Cardiac fibroblast (primary cell): ENCODE results near the gene CDC23.

Experiments
- DNase-seq, 2 donors: peaks; one replicate each; pipeline versions ENCODE4 v3.0.0 to v3.0.0-alpha.2; 2010; ENCODE audit warnings: low read depth in 2 of 2
- H3K4me3 ChIP-seq, 2 donors: replicated peaks in 1 of 2; 1 replicate in 1 of 2; 2 replicates in 1 of 2; pipeline ENCODE4 v1.5.1; 2011; ENCODE audit warnings: low read depth in 2 of 2, low read length in 2 of 2, mild to moderate bottlenecking in 2 of 2, moderate library complexity in 1 of 2
- TF ChIP-seq, protein P1 (sequence below): IDR thresholded peaks from one replicate; pipeline ENCODE4 v1.5.1; 2011; ENCODE audit warnings: low read depth, mild to moderate bottlenecking, low read length, inconsistent platforms

Gene CDC23

DNA sequence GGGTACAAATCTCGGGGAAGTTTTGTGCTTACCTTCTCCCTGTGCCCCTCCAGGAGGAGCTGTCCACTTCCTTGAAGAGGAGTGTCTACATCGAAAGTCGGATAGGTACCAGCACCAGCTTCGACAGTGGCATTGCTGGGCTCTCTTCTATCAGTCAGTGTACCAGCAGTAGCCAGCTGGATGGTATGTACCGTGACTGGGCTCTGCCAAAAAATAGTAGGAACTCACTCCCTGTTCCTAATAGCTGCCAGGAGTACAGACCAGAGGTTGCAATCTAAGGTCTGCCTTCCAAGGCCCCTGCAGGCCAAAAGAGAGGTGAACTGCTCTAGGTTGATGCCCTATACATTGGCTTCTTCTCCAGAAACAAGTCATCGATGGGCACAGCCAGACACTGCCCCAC, 30.3 kb downstream of the CDC23 start:
- TF ChIP-seq, protein P1, sequence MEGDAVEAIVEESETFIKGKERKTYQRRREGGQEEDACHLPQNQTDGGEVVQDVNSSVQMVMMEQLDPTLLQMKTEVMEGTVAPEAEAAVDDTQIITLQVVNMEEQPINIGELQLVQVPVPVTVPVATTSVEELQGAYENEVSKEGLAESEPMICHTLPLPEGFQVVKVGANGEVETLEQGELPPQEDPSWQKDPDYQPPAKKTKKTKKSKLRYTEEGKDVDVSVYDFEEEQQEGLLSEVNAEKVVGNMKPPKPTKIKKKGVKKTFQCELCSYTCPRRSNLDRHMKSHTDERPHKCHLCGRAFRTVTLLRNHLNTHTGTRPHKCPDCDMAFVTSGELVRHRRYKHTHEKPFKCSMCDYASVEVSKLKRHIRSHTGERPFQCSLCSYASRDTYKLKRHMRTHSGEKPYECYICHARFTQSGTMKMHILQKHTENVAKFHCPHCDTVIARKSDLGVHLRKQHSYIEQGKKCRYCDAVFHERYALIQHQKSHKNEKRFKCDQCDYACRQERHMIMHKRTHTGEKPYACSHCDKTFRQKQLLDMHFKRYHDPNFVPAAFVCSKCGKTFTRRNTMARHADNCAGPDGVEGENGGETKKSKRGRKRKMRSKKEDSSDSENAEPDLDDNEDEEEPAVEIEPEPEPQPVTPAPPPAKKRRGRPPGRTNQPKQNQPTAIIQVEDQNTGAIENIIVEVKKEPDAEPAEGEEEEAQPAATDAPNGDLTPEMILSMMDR = no peak
- no peak overlapping the region for H3K4me3 ChIP-seq
- DNase-seq = no peak

DNA sequence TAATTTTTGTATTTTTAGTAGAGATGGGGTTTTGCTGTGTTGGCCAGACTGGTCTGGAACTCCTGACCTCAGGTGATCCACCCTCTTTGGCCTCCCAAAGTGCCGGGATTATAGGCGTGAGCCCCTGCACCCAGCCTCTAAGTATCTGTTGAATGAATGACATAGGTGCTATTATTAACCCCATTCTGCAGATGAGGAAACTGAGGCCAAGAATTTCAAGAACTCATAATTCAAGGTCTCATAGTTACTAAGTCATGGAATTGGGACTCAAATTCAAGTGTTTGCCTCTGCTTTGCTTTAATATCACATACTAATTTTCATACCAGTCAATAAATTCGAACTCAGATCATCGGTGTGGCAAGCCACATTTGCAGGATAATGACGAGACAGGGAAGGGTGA, 32.3 kb downstream of the CDC23 start:
- H3K4me3 ChIP-seq = no peak overlapping the region
- TF ChIP-seq, protein P1 = no peak
- DNase-seq = no peak

DNA sequence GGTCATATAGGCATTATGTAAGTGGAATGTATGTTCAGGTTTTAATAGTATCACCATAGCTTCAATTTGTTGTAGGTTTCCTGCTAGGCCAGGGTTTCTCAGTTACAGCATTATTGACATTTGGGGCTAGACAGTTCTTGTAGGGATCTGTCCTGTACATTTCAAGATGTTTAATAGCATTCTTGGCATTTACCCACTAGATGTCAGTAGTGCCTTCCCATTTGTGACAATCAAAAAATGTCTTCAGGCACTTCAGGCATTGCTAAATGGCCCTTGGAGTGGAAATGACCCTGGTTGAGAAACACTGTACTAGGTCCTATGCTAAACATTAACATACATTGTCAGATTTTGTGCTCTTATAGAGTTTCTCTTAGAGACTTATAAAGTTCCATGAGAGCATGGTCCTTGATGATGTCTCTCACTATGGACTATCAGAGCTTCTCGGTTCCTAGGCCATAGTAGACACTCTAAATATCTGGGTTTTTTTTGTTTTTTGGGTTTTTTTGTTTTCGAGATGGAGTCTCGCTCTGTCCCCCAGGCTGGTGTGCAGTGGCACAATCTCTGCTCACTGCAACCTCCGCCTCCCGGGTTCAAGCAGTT, 32.8 kb downstream of the CDC23 start:
- peak overlapping the region in 1 of 2 donors; percentile 75 for H3K4me3 ChIP-seq
- TF ChIP-seq, protein P1 = peak; percentile 47
- peak; percentile 73 to 78 for DNase-seq

DNA sequence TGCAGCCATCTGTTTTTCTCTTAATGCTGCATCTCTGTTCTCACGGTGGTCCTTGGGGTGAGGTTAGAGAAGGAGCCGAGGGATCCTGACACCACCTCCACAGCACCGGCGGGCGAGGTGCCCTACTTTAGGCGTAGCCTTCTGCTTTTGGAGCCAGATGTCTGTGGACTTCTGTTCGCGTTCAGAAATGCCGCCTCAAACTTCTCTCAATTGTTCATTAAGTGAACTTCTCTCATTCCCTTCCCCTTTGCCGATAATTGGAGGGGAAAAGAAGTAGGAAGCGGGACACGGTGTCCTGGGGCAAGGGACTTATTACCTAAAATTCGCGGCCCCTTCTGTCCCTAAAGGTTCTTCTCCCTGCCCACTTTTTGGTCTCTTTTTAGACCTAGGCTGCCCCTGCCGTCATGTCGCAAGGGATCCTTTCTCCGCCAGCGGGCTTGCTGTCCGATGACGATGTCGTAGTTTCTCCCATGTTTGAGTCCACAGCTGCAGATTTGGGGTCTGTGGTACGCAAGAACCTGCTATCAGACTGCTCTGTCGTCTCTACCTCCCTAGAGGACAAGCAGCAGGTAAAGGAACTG, 33.8 kb downstream of the CDC23 start:
- peak in 1 of 2 donors; percentile 14 for DNase-seq
- peak overlapping the region; percentile 74 to 75 for H3K4me3 ChIP-seq
- TF ChIP-seq, protein P1 = no peak

DNA sequence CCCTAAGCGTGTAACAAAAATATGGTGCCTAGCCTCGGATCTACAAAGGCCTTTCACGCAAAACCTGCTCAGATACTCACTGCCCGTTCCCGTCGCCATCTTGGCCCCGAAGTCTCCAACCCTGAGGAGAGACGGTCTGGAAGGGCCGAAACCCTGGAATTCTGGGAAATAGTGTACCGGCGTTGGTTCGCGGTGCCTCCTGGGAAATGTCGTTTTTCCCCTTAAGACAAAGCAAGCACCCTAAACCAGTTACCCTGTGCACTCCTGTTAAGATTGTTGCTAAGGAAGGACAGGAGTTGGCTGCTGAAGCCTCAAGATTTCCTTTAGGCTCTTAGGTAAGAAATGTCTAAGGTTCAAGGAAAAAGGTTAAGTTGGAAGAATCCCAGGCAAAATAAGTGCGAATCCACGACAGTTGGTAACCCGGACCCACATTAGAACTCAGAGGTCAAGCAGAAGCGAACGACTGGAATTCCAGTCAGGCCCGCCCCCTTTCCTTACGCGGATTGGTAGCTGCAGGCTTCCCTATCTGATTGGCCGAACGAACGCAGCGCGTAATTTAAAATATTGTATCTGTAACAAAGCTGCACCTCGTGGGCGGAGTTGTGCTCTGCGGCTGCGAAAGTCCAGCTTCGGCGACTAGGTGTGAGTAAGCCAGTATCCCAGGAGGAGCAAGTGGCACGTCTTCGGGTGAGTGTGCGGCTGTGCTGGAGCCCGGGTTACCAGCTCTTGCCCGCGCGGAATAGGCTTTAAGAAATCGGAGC, 34.4 kb downstream of the CDC23 start, which contains the start of the genes BRD8 and KIF20A:
Gene BRD8, minus strand, starts transcription at position 115 of the 761 bp plus-strand sequence. Its CDS starts 16 bp downstream, at position 99.
Gene KIF20A, plus strand, starts transcription at position 597 of the 761 bp plus-strand sequence. CDS start 569 bp downstream, outside the sequence.
- DNase-seq = peak; percentile 96 to 98
- TF ChIP-seq, protein P1 = no peak
- peak within 1 kb of the TSS; percentile 74 to 75 for H3K4me3 ChIP-seq

DNA sequence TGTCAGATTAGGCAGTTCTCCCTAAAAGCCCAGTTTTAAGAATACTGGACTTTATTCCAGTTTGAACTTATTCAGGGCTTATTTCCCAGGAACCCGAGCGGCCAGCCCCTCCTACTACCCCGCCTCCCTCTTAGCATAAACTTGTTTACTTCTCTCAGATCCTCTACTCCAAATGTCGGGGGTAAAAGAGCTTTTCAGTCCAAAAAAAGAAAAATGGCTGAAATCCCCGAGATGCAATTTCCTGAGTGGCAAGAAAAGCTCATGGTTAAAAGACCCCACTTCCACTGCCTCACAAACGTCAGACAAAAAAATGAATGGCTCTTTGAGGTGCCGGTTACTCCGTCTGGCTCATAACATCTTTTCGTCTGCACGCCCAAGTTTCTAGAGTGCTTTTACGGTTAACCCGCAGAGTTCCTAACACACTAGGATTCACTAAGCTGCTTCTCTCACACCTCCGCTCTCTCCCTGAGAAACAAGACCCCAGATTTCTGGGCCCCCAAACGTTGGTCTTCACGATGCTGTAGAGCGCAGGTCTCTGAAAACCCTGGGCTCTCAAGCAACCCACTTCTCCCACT, 35.1 kb downstream of the CDC23 start:
- TF ChIP-seq, protein P1 = no peak
- peak overlapping the region; percentile 74 to 75 for H3K4me3 ChIP-seq
- peak; percentile 38 to 44 for DNase-seq
